Muscle of arm (tissue), 12 donors: Measurements from ENCODE around the gene CMTM3. TPM values are rescaled to one million over a fixed set of nuclear protein-coding genes. Genes with fewer than 3 reads are reported as not detected.
"Not testable (repeated sequence)": the region's sequence is repeated elsewhere in the genome, so short reads cannot be mapped to it uniquely, and the experiment has no call there.

Source experiments
- DNase-seq: peaks from one replicate; pipeline ENCODE4 v3.0.0-alpha.2; 2013
- polyA plus RNA-seq, 12 donors: library from polyadenylated mRNA; unstranded; fragments of 120-200 nt; gene quantifications; one replicate each; pipeline ENCODE4 v1.2.1, GENCODE V29; 2013; ENCODE audit not compliant: insufficient read length in 12 of 12

Gene CMTM3
- polyA plus RNA-seq, 12 donors: 46.8 to 105 (median 55.4) TPM; not detected in 1

- no peak for DNase-seq
Measured at GRCh38 chr16:66656547-66656946, 52.0 kb downstream of the CMTM3 start.

- no peak for DNase-seq
Measured at GRCh38 chr16:66658143-66658859, 53.8 kb downstream of the CMTM3 start.

GRCh38 chr16:66658860-66659190 is 54.3 kb downstream of the CMTM3 start:
- DNase-seq: no peak

GRCh38 chr16:66660422-66661209 is 56.1 kb downstream of the CMTM3 start:
- DNase-seq: peak; percentile 78

- DNase-seq: no peak
Measured at GRCh38 chr16:66661210-66661560, 56.7 kb downstream of the CMTM3 start.

- not testable (repeated sequence) for DNase-seq
Measured at GRCh38 chr16:66661671-66662346, 57.3 kb downstream of the CMTM3 start.

GRCh38 chr16:66662445-66663194 is 58.1 kb downstream of the CMTM3 start:
- no peak for DNase-seq

Other genes with a start within 250 kb of the CMTM3 start
- gene CDH5, start 238.0 kb upstream of the CMTM3 start, polyA plus RNA-seq: 10 to 100 TPM in 11 of 12 donors, not detected in 1; 77.8 to 91.5 (median 84.1) TPM
- gene BEAN1, start 177.4 kb upstream of the CMTM3 start, polyA plus RNA-seq: 1 to 10 TPM in 7 of 12 donors, under 1 TPM in 3, not detected in 2; 0.56 to 3.7 (median 1.1) TPM
- gene TK2, start 54.6 kb upstream of the CMTM3 start, polyA plus RNA-seq: 10 to 100 TPM in 11 of 12 donors, not detected in 1; 11.1 to 19.2 (median 15.3) TPM
- 10 to 100 TPM in 11 of 12 donors, not detected in 1; 19.7 to 56.7 (median 25.9) TPM for gene CKLF, start 52.1 kb upstream of the CMTM3 start, polyA plus RNA-seq
- gene CMTM1, start 38.3 kb upstream of the CMTM3 start, polyA plus RNA-seq: 10 to 100 TPM in 2 of 12 donors, 1 to 10 TPM in 9, not detected in 1; 4.2 to 21.7 (median 5.1) TPM
- under 1 TPM in 10 of 12 donors, not detected in 2; 0.21 to 0.66 (median 0.46) TPM for gene CMTM2, start 25.2 kb upstream of the CMTM3 start, polyA plus RNA-seq
- 10 to 100 TPM in 8 of 12 donors, 1 to 10 TPM in 3, not detected in 1; 8.4 to 18.7 (median 11.0) TPM for gene CMTM4, start 92.0 kb downstream of the CMTM3 start, polyA plus RNA-seq
- 100 to 1,000 TPM in 5 of 12 donors, 10 to 100 TPM in 6, not detected in 1; 71.3 to 129 (median 97.6) TPM for gene DYNC1LI2, start 146.9 kb downstream of the CMTM3 start, polyA plus RNA-seq
- not detected for gene TERB1, start 196.9 kb downstream of the CMTM3 start, polyA plus RNA-seq
- 10 to 100 TPM in 11 of 12 donors, not detected in 1; 22.1 to 58.2 (median 45.9) TPM for gene NAE1, start 226.3 kb downstream of the CMTM3 start, polyA plus RNA-seq
- gene CA7, start 239.7 kb downstream of the CMTM3 start, polyA plus RNA-seq: 10 to 100 TPM in 1 of 12 donors, not detected in 11; 16.6 TPM